ENCODE measurements around the gene PLCG1.

Gene PLCG1

GRCh38 chr20:41166201-41167117 lies 29.1 kb downstream of the PLCG1 start:
- DNase-seq, result no peak

GRCh38 chr20:41167118-41167470 lies 29.8 kb downstream of the PLCG1 start:
- DNase-seq, result no peak

GRCh38 chr20:41167481-41168253 lies 30.3 kb downstream of the PLCG1 start:
- no peak for DNase-seq

- DNase-seq, result no peak
These were observed 31.2 kb downstream of the PLCG1 start for GRCh38 chr20:41168281-41169161.

- no peak for DNase-seq
These were observed 31.9 kb downstream of the PLCG1 start for GRCh38 chr20:41169162-41169690.

- no peak for DNase-seq
These were observed 32.5 kb downstream of the PLCG1 start for GRCh38 chr20:41169791-41170351.

GRCh38 chr20:41170386-41171105 lies 33.2 kb downstream of the PLCG1 start:
- no peak for DNase-seq

- no peak for DNase-seq
These were observed 34.5 kb downstream of the PLCG1 start for GRCh38 chr20:41171736-41172295.

GRCh38 chr20:41172296-41173140 lies 35.2 kb downstream of the PLCG1 start:
- DNase-seq, result no peak

GRCh38 chr20:41173161-41173721 lies 35.9 kb downstream of the PLCG1 start:
- peak in 49 of 51 donors; percentile 23 to 94 (median 77) for DNase-seq

GRCh38 chr20:41173791-41174341 lies 36.5 kb downstream of the PLCG1 start:
- DNase-seq, result no peak

GRCh38 chr20:41174373-41174772 lies 37.0 kb downstream of the PLCG1 start:
- no peak for DNase-seq

GRCh38 chr20:41174782-41175181 lies 37.4 kb downstream of the PLCG1 start:
- DNase-seq, result no peak

- no peak for DNase-seq
These were observed 37.9 kb downstream of the PLCG1 start for GRCh38 chr20:41175201-41175651.

- peak in 5 of 51 donors; percentile 19 to 36 (median 29) for DNase-seq
These were observed 38.5 kb downstream of the PLCG1 start for GRCh38 chr20:41175727-41176330.

GRCh38 chr20:41176711-41177552 lies 39.6 kb downstream of the PLCG1 start:
- DNase-seq, result no peak

- peak in 25 of 51 donors; percentile 17 to 72 (median 41) for DNase-seq
These were observed 40.3 kb downstream of the PLCG1 start for GRCh38 chr20:41177636-41178035.

Data from hypothalamus (tissue), 51 donors.